HG02588 (cell line): ENCODE data around the gene ATXN2.

Experiments used
- ATAC-seq: cut with Tn5 transposase; IDR thresholded peaks from one replicate; pipeline ENCODE4 v1.9.1; 2021; ENCODE audit warnings: mild to moderate bottlenecking, moderate library complexity; ENCODE audit not compliant: unreplicated experiment

Gene ATXN2

GRCh38 chr12:111424189-111424792, 174.8 kb downstream of the ATXN2 start:
- ATAC-seq = no peak

GRCh38 chr12:111420494-111420893, 178.6 kb downstream of the ATXN2 start:
- no peak for ATAC-seq

- ATAC-seq = no peak
Observed at GRCh38 chr12:111419784-111420183, 179.3 kb downstream of the ATXN2 start.

GRCh38 chr12:111418594-111418880, 180.6 kb downstream of the ATXN2 start:
- ATAC-seq = no peak

- ATAC-seq = no peak
Observed at GRCh38 chr12:111417784-111418593, 181.1 kb downstream of the ATXN2 start.

- ATAC-seq = no peak
Observed at GRCh38 chr12:111417290-111417689, 181.8 kb downstream of the ATXN2 start.

- ATAC-seq = no peak
Observed at GRCh38 chr12:111414711-111415252, 184.3 kb downstream of the ATXN2 start.

- ATAC-seq = no peak
Observed at GRCh38 chr12:111413442-111414086, 185.6 kb downstream of the ATXN2 start.

GRCh38 chr12:111412830-111413441, 186.2 kb downstream of the ATXN2 start:
- ATAC-seq = no peak

- no peak for ATAC-seq
Observed at GRCh38 chr12:111412007-111412829, 186.9 kb downstream of the ATXN2 start.

- ATAC-seq = no peak
Observed at GRCh38 chr12:111411185-111411764, 187.8 kb downstream of the ATXN2 start.

- no peak for ATAC-seq
Observed at GRCh38 chr12:111410431-111411184, 188.5 kb downstream of the ATXN2 start.

- ATAC-seq = no peak
Observed at GRCh38 chr12:111409780-111410430, 189.2 kb downstream of the ATXN2 start.

GRCh38 chr12:111409403-111409779, 189.7 kb downstream of the ATXN2 start:
- ATAC-seq = no peak

- ATAC-seq = no peak
Observed at GRCh38 chr12:111408686-111409402, 190.3 kb downstream of the ATXN2 start.

GRCh38 chr12:111408116-111408440, 191.0 kb downstream of the ATXN2 start:
- ATAC-seq = no peak

- ATAC-seq = no peak
Observed at GRCh38 chr12:111407377-111408115, 191.6 kb downstream of the ATXN2 start.
